RWPE2 (cell line): ENCODE results near the gene KRT80.

Source experiments
- ATAC-seq: fragments of 200-7000 bp; cut with Tn5 transposase; 3 replicates; pipeline ENCODE4 v1.9.1; 2021; ENCODE audit warnings: low read depth
- DNase-seq: peaks from one replicate; pipeline ENCODE4 v3.0.0-alpha.2; 2020; ENCODE audit warnings: low spot score
- H3K27ac ChIP-seq: fragments of 450-650 bp; 2 replicates; pipeline ENCODE4 v1.5.1; 2017; ENCODE audit warnings: mild to moderate bottlenecking; ENCODE audit not compliant: poor library complexity, severe bottlenecking
- H3K27me3 ChIP-seq: fragments of 250-450 bp; sonication (Bioruptor Pico); 2 replicates; pipeline ENCODE4 v1.5.1; 2021; ENCODE audit warnings: mild to moderate bottlenecking, moderate library complexity; ENCODE audit not compliant: insufficient read depth, poor library complexity, severe bottlenecking
- H3K36me3 ChIP-seq: fragments of 250-450 bp; sonication (Bioruptor Pico); 2 replicates; pipeline ENCODE4 v1.5.1; 2020; ENCODE audit warnings: low read depth, mild to moderate bottlenecking, moderate library complexity
- H3K4me1 ChIP-seq: fragments of 250-450 bp; sonication (Bioruptor Pico); 2 replicates; pipeline ENCODE4 v1.5.1; 2021; ENCODE audit warnings: mild to moderate bottlenecking, moderate library complexity; ENCODE audit not compliant: insufficient read depth, poor library complexity, severe bottlenecking
- H3K4me3 ChIP-seq: fragments of 250-450 bp; sonication (Bioruptor Pico); 2 replicates; pipeline ENCODE4 v1.5.1; 2021; ENCODE audit warnings: mild to moderate bottlenecking, moderate library complexity; ENCODE audit not compliant: severe bottlenecking
- H3K9me3 ChIP-seq: fragments of 250-450 bp; sonication (Bioruptor Pico); 2 replicates; pipeline ENCODE4 v1.5.1; 2021; ENCODE audit warnings: mild to moderate bottlenecking, moderate library complexity; ENCODE audit not compliant: severe bottlenecking
- TF ChIP-seq, protein P1 (sequence below): fragments of 450-650 bp; IDR thresholded peaks from one replicate; pipeline ENCODE4 v1.5.1; 2017; ENCODE audit warnings: mild to moderate bottlenecking, moderate library complexity; ENCODE audit not compliant: poor library complexity, severe bottlenecking

The KRT80 gene

GRCh38 chr12:52218001-52218400 lies 26.2 kb upstream of the KRT80 start:
- TF ChIP-seq, protein P1, sequence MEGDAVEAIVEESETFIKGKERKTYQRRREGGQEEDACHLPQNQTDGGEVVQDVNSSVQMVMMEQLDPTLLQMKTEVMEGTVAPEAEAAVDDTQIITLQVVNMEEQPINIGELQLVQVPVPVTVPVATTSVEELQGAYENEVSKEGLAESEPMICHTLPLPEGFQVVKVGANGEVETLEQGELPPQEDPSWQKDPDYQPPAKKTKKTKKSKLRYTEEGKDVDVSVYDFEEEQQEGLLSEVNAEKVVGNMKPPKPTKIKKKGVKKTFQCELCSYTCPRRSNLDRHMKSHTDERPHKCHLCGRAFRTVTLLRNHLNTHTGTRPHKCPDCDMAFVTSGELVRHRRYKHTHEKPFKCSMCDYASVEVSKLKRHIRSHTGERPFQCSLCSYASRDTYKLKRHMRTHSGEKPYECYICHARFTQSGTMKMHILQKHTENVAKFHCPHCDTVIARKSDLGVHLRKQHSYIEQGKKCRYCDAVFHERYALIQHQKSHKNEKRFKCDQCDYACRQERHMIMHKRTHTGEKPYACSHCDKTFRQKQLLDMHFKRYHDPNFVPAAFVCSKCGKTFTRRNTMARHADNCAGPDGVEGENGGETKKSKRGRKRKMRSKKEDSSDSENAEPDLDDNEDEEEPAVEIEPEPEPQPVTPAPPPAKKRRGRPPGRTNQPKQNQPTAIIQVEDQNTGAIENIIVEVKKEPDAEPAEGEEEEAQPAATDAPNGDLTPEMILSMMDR: no peak
- Histone ChIP-seq H3K4me1 (peaks cover 57% of the 10 kb centered on the region), H3K27me3 (no peaks in the 10 kb centered on the region), H3K36me3 (no peaks in the 10 kb centered on the region), H3K27ac (peak overlapping the region; percentile 87), H3K9me3 (no peaks in the 10 kb centered on the region), H3K4me3 (no peak overlapping the region)
- DNase-seq (no peak), ATAC-seq (no peak)

DNA sequence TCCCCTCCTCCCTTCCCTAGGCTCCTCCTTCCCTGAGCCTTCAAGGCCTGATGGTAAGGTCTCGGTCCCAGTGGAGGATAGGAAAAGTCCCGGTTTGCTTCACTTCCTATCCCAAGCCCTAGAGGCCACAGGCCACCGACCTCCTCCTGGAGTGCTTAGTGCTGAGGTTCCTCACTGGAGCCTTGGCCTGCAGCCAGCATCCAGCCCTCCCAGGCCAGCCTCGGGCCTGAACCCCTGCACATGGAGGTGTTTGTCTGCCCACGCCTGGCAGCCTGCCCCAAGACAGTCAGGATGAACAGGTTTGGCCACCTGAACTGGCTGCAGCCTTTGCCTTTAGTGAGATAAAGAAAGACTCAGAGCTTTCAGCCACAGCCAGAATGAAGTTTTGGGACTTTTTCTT lies 25.4 kb upstream of the KRT80 start:
- Histone ChIP-seq H3K4me3 (no peak overlapping the region), H3K4me1 (peaks cover 54% of the 10 kb centered on the region), H3K36me3 (no peaks in the 10 kb centered on the region), H3K9me3 (no peaks in the 10 kb centered on the region), H3K27ac (peak overlapping the region; percentile 87), H3K27me3 (no peaks in the 10 kb centered on the region)
- peak; percentile 52 for ATAC-seq
- TF ChIP-seq, protein P1: no peak
- DNase-seq: peak; percentile 95

GRCh38 chr12:52216807-52217206 lies 25.0 kb upstream of the KRT80 start:
- ATAC-seq (no peak), DNase-seq (peak; percentile 16)
- Histone ChIP-seq H3K4me1 (peaks cover 53% of the 10 kb centered on the region), H3K36me3 (no peaks in the 10 kb centered on the region), H3K27ac (peak overlapping the region; percentile 87), H3K4me3 (no peak overlapping the region), H3K9me3 (no peaks in the 10 kb centered on the region), H3K27me3 (no peaks in the 10 kb centered on the region)
- TF ChIP-seq, protein P1: no peak

GRCh38 chr12:52216100-52216499 lies 24.3 kb upstream of the KRT80 start:
- Histone ChIP-seq H3K9me3 (no peaks in the 10 kb centered on the region), H3K36me3 (no peaks in the 10 kb centered on the region), H3K27me3 (no peaks in the 10 kb centered on the region), H3K4me3 (no peak overlapping the region), H3K27ac (peak overlapping the region; percentile 87), H3K4me1 (peaks cover 46% of the 10 kb centered on the region)
- DNase-seq (peak; percentile 28), ATAC-seq (no peak)
- TF ChIP-seq, protein P1: no peak

DNA sequence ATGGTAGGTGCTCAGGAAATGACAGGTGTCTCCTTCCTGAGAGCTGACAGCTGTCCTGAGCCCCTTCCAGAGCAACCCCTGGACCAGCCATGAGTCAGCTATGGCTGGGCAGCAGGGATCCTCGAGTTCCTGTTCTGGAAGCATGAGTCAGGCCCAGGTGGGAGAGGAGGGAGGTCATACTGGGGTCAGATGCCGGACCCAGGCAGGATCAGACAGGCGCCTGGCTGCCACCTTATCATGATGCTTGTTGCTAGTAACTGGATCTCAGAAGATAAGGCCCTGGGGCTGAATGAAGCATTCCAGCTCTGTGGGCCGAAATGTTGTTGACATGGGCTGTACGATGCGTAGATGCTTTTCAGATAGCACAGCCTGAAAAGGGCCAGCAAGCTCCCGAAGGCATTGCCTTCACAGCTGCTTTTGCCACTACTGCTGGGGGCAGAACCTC lies 23.8 kb upstream of the KRT80 start:
- peak overlapping the region; percentile 87 for H3K27ac ChIP-seq
- TF ChIP-seq, protein P1: no peak

More for the DNA sequence above, 23.8 kb upstream of the KRT80 start:
- H3K36me3 ChIP-seq: no peaks in the 10 kb centered on the region
- no peaks in the 10 kb centered on the region for H3K9me3 ChIP-seq
- ATAC-seq (peak; percentile 73), DNase-seq (peak; percentile 99)
- peaks cover 47% of the 10 kb centered on the region for H3K4me1 ChIP-seq
- H3K27me3 ChIP-seq: no peaks in the 10 kb centered on the region
- no peak overlapping the region for H3K4me3 ChIP-seq
